Lung (tissue), 12 donors: ENCODE measurements around the gene MYO18B. TPM values are rescaled to one million over a fixed set of nuclear protein-coding genes. Genes with fewer than 3 reads are reported as not detected.
A peak's percentile ranks its signal among the peaks of the same experiment; 100 is the strongest.

Source experiments
- ATAC-seq: fragments of 200-7000 bp; cut with Tn5 transposase; one replicate; pipeline ENCODE4 v1.9.1; 2020; ENCODE audit warnings: moderate number of reproducible peaks; ENCODE audit not compliant: insufficient read depth, low FRiP score
- DNase-seq, 3 donors: peaks; one replicate each; pipeline ENCODE4 v3.0.0-alpha.2; 2013 to 2017
- H3K27ac ChIP-seq, 2 donors: one replicate each; pipeline ENCODE4 v1.5.1; 2013; ENCODE audit warnings: mild to moderate bottlenecking in 2 of 2, moderate library complexity in 2 of 2, control low read depth in 1 of 2, inconsistent platforms in 1 of 2, low read depth in 1 of 2, low read length in 1 of 2
- H3K27me3 ChIP-seq, 3 donors: one replicate each; pipeline ENCODE4 v1.5.1; 2013; ENCODE audit warnings: low read length in 2 of 3; ENCODE audit not compliant: control insufficient read depth in 3 of 3, insufficient read depth in 3 of 3
- H3K36me3 ChIP-seq, 4 donors: one replicate each; pipeline ENCODE4 v1.5.1; 2013; ENCODE audit warnings: low read length in 4 of 4, mild to moderate bottlenecking in 1 of 4, moderate library complexity in 1 of 4; ENCODE audit not compliant: control insufficient read depth in 4 of 4, insufficient read depth in 4 of 4
- H3K4me1 ChIP-seq, 5 donors: one replicate each; pipeline ENCODE4 v1.5.1; 2013; ENCODE audit warnings: low read length in 5 of 5, mild to moderate bottlenecking in 2 of 5, moderate library complexity in 1 of 5; ENCODE audit not compliant: control insufficient read depth in 5 of 5, insufficient read depth in 5 of 5
- H3K4me3 ChIP-seq: one replicate; pipeline ENCODE4 v1.5.1; 2013; ENCODE audit warnings: mild to moderate bottlenecking, control low read depth, moderate library complexity
- H3K9ac ChIP-seq, 2 donors: one replicate each; pipeline ENCODE4 v1.5.1; 2013; ENCODE audit warnings: low read length in 2 of 2, control low read depth in 1 of 2; ENCODE audit not compliant: insufficient read depth in 1 of 2
- H3K9me3 ChIP-seq, 4 donors: one replicate each; pipeline ENCODE4 v1.5.1; 2013; ENCODE audit warnings: low read length in 3 of 4, mild to moderate bottlenecking in 1 of 4, moderate library complexity in 1 of 4; ENCODE audit not compliant: control insufficient read depth in 4 of 4, insufficient read depth in 3 of 4
- WGBS, 2 donors: extraction: QIAGEN DNeasy Blood & Tissue Kit; methylation state at CpG; one replicate each; pipeline ENCODE4 v1.1.7; 2013; 5-methylcytosine and 5-hydroxymethylcytosine counted together
- polyA plus RNA-seq, 2 donors: library from polyadenylated mRNA; stranded (reverse); fragments of 200-250 nt; gene quantifications; one replicate each; pipeline ENCODE4 v1.2.1, GENCODE V29; 2013
- total RNA-seq, 2 donors: library from RNA; depleted of rRNA in 1 of 2; stranded (reverse); fragments of >200 nt in 1 of 2; gene quantifications; one replicate each; pipeline ENCODE4 v1.2.1, GENCODE V29; 2014 to 2021
- TF ChIP-seq, protein P1 (sequence below): IDR thresholded peaks from 2 replicates; pipeline ENCODE4 v1.5.1; 2012; ENCODE audit warnings: mild to moderate bottlenecking; ENCODE audit errors: control extremely low read depth, extremely low read depth
- donor health status: control.
- donor health status: control.
- donor health status: Bipolar disorder and iron deficiency.
- donor health status: healthy.
- donor health status: DM: yes; HTN: yes; CAD: no.

Gene MYO18B
- total and polyA plus RNA-seq, 4 donors, result 0.02 to 0.71 (median 0.07) TPM

DNA sequence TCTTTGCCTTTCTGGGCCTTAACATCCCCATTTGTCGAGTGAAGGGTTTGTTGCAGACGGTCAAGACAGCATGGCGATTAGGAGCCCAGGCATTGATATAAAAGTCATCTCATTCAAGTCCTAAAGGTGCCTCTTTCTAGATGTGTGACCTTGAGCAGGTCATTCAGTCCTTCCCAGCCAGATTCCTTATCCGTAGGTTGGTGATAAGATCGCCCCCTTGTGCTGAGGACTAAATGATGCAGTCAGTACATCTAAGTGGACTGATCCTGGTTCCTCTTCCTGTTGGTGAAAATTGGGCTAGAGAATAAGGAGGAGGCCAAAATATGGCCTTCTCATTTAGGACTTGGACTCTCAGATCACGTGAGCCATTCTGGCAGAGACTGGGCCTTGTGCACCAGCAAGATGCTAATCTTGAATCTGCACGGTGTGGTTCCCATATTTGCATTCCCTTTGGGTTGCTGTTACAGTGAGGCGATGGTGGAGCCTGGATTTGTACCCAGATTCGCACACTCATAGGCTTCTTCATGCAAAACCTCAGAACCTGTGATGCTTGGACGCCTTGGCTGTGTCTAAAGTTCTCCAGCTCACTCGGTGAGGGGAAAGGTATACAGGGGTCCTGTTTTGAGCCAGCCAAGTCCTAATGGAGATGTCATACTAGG, 156.8 kb downstream of the MYO18B start:
- DNase-seq (peak in 1 of 3 donors; percentile 8), ATAC-seq (no peak)
- Histone ChIP-seq H3K4me1 (no peaks in the 10 kb centered on the region), H3K4me3 (no peak overlapping the region), H3K27me3 (no peaks in the 10 kb centered on the region), H3K9me3 (peaks cover 0 to 3% (median 0%) of the 10 kb centered on the region in 4 donors), H3K36me3 (peaks cover 0 to 29% (median 0%) of the 10 kb centered on the region in 4 donors), H3K27ac (peak overlapping the region in 1 of 2 donors; percentile 55), H3K9ac (no peak overlapping the region)
- 63 to 64% methylated on average over 11 of the region's 11 CpGs for WGBS, 2 donors
- TF ChIP-seq, protein P1, sequence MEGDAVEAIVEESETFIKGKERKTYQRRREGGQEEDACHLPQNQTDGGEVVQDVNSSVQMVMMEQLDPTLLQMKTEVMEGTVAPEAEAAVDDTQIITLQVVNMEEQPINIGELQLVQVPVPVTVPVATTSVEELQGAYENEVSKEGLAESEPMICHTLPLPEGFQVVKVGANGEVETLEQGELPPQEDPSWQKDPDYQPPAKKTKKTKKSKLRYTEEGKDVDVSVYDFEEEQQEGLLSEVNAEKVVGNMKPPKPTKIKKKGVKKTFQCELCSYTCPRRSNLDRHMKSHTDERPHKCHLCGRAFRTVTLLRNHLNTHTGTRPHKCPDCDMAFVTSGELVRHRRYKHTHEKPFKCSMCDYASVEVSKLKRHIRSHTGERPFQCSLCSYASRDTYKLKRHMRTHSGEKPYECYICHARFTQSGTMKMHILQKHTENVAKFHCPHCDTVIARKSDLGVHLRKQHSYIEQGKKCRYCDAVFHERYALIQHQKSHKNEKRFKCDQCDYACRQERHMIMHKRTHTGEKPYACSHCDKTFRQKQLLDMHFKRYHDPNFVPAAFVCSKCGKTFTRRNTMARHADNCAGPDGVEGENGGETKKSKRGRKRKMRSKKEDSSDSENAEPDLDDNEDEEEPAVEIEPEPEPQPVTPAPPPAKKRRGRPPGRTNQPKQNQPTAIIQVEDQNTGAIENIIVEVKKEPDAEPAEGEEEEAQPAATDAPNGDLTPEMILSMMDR, result no peak

DNA sequence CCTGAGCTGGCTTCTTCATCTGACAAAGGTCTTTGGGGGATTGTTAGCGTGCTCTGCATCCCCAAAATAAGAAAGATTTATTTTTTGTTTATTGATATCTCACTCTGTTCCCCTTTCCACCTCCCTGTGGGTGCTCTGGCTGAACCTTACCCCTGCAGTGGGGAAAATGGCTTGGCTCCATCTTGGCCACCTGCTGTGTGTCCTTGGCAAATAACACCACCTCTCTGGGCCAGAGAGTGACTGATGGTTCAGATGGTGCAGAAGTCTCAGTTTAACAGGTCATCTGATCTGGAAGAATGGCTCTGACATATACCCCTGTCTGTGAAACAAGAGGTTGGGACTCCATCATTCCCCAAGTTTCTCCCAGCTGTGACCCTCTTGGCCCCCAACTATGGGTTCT, 157.6 kb downstream of the MYO18B start:
- no peak overlapping the region for H3K9ac ChIP-seq
- no peak overlapping the region for H3K27ac ChIP-seq
- peaks cover 0 to 3% (median 0%) of the 10 kb centered on the region in 4 donors for H3K9me3 ChIP-seq
- H3K4me3 ChIP-seq, result no peak overlapping the region
- H3K4me1 ChIP-seq, result no peaks in the 10 kb centered on the region
- no peak for ATAC-seq
- H3K36me3 ChIP-seq, result peaks cover 0 to 33% (median 0%) of the 10 kb centered on the region in 4 donors
- DNase-seq, result no peak
- 64 to 78% methylated on average over 1 of the region's 1 CpG for WGBS, 2 donors
- H3K27me3 ChIP-seq, result no peaks in the 10 kb centered on the region
- TF ChIP-seq, protein P1, result no peak

DNA sequence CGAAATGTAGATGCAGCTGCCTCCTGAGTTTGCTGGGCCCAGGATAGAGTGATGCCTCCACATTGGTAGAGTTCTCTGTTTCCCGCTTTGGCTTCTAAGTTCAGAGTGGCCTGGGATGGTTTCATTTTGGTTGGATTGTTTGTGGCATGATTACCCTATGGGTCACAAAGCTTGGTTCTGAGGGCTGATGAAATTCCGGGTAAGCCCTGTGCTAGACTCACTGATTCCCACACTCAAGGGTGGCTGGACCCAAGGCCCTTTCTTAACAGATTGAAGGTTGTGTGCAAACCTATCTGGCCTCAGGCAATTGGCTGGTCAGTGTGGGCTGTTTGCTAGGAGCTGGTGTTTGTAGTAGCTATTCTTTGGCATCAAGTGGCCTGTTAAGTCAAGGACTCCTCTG, 158.4 kb downstream of the MYO18B start:
- no peak overlapping the region for H3K4me3 ChIP-seq
- no peak overlapping the region for H3K9ac ChIP-seq
- 93 to 96% methylated on average over 3 of the region's 3 CpGs for WGBS, 2 donors
- no peaks in the 10 kb centered on the region for H3K27me3 ChIP-seq
- H3K27ac ChIP-seq, result no peak overlapping the region
- TF ChIP-seq, protein P1, result no peak
- H3K4me1 ChIP-seq, result no peaks in the 10 kb centered on the region
- H3K36me3 ChIP-seq, result peaks cover 0 to 30% (median 0%) of the 10 kb centered on the region in 4 donors
- DNase-seq (no peak), ATAC-seq (no peak)
- peaks cover 0 to 3% (median 0%) of the 10 kb centered on the region in 4 donors for H3K9me3 ChIP-seq
